ENCODE data around the gene FBXL14. TPM values are rescaled to one million over a fixed set of nuclear protein-coding genes. Genes with fewer than 3 reads are reported as not detected.

FBXL14 gene
- total and polyA plus RNA-seq, 12 donors, result 1.5 to 8.4 (median 6.5) TPM

DNA sequence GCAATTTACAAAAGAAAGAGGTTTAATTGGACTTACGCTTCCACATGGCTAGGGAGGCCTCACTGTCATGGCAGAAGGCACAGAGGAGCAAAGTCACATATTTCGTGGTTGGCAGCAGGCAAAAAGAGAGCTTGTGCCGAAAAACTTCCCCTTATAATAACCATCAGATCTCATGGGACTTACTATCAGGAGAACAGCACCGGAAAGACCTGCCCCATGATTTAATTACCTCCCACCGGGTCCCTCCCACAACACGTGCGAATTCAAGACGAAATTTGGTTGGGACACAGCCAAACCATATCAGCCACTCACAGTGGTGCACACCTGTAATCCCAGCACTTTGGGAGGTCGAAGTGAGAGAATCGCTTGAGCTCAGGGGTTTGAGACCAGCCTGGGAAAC is 68.5 kb downstream of the FBXL14 start:
- DNase-seq (no peak), ATAC-seq (no peak)
- H3K27me3 ChIP-seq, result peaks cover under 1 to 61% (median 53%) of the 10 kb centered on the region in 7 donors

DNA sequence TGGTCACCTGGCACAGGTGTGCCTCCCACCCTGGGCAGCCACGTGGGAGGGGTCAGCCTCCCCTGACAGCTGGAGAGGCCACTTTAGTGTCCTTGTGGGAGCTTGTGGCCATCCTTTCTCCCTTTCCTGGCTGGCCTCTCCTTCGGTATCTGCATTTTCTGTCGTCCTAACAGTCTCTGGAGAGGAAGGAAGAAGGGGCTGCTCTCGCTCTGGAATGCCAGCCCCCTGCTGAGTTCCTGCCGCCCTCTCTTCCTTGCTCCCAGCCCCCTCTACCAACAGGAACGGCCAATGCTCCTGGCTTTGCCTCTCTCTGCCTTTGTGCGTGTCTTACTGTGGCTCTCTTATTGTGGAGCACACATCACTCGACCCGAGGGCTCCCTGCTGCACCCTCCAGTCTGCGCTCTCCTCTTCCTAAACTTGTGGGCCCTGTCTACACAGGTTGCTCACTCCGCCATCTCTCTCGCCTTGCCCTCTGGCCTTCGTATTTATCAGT is 70.8 kb downstream of the FBXL14 start:
- TF ChIP-seq, protein P1, sequence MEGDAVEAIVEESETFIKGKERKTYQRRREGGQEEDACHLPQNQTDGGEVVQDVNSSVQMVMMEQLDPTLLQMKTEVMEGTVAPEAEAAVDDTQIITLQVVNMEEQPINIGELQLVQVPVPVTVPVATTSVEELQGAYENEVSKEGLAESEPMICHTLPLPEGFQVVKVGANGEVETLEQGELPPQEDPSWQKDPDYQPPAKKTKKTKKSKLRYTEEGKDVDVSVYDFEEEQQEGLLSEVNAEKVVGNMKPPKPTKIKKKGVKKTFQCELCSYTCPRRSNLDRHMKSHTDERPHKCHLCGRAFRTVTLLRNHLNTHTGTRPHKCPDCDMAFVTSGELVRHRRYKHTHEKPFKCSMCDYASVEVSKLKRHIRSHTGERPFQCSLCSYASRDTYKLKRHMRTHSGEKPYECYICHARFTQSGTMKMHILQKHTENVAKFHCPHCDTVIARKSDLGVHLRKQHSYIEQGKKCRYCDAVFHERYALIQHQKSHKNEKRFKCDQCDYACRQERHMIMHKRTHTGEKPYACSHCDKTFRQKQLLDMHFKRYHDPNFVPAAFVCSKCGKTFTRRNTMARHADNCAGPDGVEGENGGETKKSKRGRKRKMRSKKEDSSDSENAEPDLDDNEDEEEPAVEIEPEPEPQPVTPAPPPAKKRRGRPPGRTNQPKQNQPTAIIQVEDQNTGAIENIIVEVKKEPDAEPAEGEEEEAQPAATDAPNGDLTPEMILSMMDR (IDR thresholded peaks at IDR 0.05), result no peak
- Histone ChIP-seq H3K4me1 (peaks cover 0 to 9% (median 0%) of the 10 kb centered on the region in 9 donors), H3K4me3 (no peak overlapping the region), H3K9me3 (no peaks in the 10 kb centered on the region), H3K36me3 (no peaks in the 10 kb centered on the region), H3K27ac (no peak overlapping the region), H3K27me3 (peaks cover 0 to 53% (median 44%) of the 10 kb centered on the region in 7 donors)
- no peak for DNase-seq
- intact Hi-C loops (cut with DNase I), result no loop called here
- no peak for ATAC-seq
- 61 to 63% methylated on average over 13 of the region's 13 CpGs for WGBS, 2 donors

More for the DNA sequence above, 68.5 kb downstream of the FBXL14 start:
- Histone ChIP-seq H3K36me3 (no peaks in the 10 kb centered on the region), H3K27ac (no peak overlapping the region), H3K4me3 (no peak overlapping the region), H3K9me3 (no peaks in the 10 kb centered on the region), H3K4me1 (peaks cover 0 to 7% (median 4%) of the 10 kb centered on the region in 9 donors)
- TF ChIP-seq, protein P1 (IDR thresholded peaks at IDR 0.05), result no peak
- 76 to 86% methylated on average over 10 of the region's 10 CpGs for WGBS, 2 donors
- intact Hi-C loops (cut with DNase I), result no loop called here

DNA sequence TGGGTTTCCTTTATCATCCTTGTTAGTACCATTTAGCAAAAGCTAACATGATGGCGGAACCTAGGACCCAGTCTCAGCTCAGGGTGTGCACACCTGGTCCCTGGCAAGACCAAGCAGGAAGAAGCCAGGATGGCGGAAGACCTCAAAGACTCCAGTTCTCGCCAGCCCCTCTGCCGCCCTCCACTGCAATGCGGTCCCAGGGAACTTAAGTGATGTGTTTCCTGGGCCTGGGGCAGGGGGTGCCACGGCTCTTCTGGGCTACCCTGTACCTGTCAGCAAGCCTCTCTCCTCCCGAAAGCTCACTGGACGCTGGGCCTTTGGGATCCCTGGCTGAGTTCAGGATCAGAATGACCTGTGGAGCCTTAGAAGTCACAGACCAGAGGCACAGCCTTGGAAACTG is 71.3 kb downstream of the FBXL14 start:
- TF ChIP-seq, protein P1 (IDR thresholded peaks at IDR 0.05), result no peak
- intact Hi-C loops (cut with DNase I), result no loop called here

DNA sequence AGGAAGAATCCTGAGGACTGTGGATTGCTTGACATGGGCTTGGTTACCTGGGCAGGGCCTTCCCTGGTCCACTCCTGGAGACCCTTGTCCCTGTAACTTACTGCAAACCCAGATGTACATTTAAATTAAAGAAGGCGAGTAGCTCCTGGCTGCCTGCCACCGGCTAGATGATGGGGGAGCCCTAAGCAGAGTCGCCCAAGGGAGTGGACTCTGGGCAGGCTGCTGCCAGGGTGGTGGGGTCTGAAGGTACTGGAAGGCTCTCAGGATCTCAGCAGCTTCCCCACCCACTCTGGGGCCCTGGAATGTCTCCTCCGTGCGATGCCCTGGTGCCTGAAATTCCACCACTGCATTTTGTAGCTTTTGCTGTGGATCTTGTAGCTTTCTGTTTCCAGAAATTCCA is 74.7 kb downstream of the FBXL14 start:
- ATAC-seq (no peak), DNase-seq (no peak)
- Histone ChIP-seq H3K9me3 (peaks cover 0 to 18% (median 7%) of the 10 kb centered on the region in 11 donors), H3K27ac (no peak overlapping the region), H3K4me3 (no peak overlapping the region), H3K4me1 (peaks cover 0 to 9% (median 0%) of the 10 kb centered on the region in 9 donors), H3K27me3 (peaks cover 0 to 39% (median 17%) of the 10 kb centered on the region in 7 donors), H3K36me3 (no peaks in the 10 kb centered on the region)
- WGBS, 2 donors, result 58 to 62% methylated on average over 5 of the region's 5 CpGs
- TF ChIP-seq, protein P1 (IDR thresholded peaks at IDR 0.05), result no peak
- intact Hi-C loops (cut with DNase I), result no loop called here

More for the DNA sequence above, 71.3 kb downstream of the FBXL14 start:
- Histone ChIP-seq H3K4me3 (no peak overlapping the region), H3K27ac (no peak overlapping the region), H3K27me3 (peaks cover 0 to 54% (median 46%) of the 10 kb centered on the region in 7 donors), H3K36me3 (no peaks in the 10 kb centered on the region), H3K4me1 (peaks cover 0 to 9% (median 0%) of the 10 kb centered on the region in 9 donors), H3K9me3 (no peaks in the 10 kb centered on the region)
- DNase-seq, result no peak
- 92% methylated on average over 8 of the region's 8 CpGs for WGBS, 2 donors
- ATAC-seq, result no peak

All from heart right ventricle (tissue), 16 donors.